SK-N-SH treated with all-trans-retinoic acid at 6 μM for 48 hours (cell line): ENCODE data around the gene COL26A1.

ENCODE experiments used
- ATAC-seq: fragments of 200-7000 bp; cut with Tn5 transposase; 3 replicates; pipeline ENCODE4 v1.9.1; 2020; ENCODE audit warnings: mild to moderate bottlenecking, moderate library complexity
- ARNTL ChIP-seq: fragments of 450-650 bp; formaldehyde crosslinking; IDR thresholded peaks from 2 replicates; pipeline ENCODE4 v1.5.0; 2020; ENCODE audit warnings: low read depth, mild to moderate bottlenecking, moderate library complexity, borderline replicate concordance
- BACH2 ChIP-seq: fragments of 250-450 bp; sonication (Bioruptor Pico); IDR thresholded peaks from 2 replicates; pipeline ENCODE4 v1.9.0; 2021; ENCODE audit warnings: mild to moderate bottlenecking, borderline replicate concordance
- CSDC2 ChIP-seq: fragments of 250-450 bp; sonication (Bioruptor Pico); IDR thresholded peaks from 2 replicates; pipeline ENCODE4 v1.5.0; 2020; ENCODE audit warnings: mild to moderate bottlenecking, moderate library complexity
- ESRRG ChIP-seq: fragments of 250-450 bp; sonication (Bioruptor Pico); IDR thresholded peaks from 2 replicates; pipeline ENCODE4 v1.6.1; 2021; ENCODE audit warnings: mild to moderate bottlenecking
- GLIS3 ChIP-seq: fragments of 250-450 bp; sonication (Bioruptor Pico); IDR thresholded peaks from 2 replicates; pipeline ENCODE4 v1.5.0; 2020; ENCODE audit warnings: mild to moderate bottlenecking, moderate library complexity
- ISL1 ChIP-seq: fragments of 250-450 bp; sonication (Bioruptor Pico); IDR thresholded peaks from 2 replicates; pipeline ENCODE4 v2.1.2; 2022; ENCODE audit warnings: mild to moderate bottlenecking, moderate library complexity
- OSR1 ChIP-seq: fragments of 250-450 bp; sonication (Bioruptor Pico); IDR thresholded peaks from 2 replicates; pipeline ENCODE4 v1.8.0; 2022; ENCODE audit warnings: moderate library complexity, mild to moderate bottlenecking, inconsistent platforms
- PPARA ChIP-seq: fragments of 250-450 bp; sonication (Bioruptor Pico); IDR thresholded peaks from 2 replicates; pipeline ENCODE4 v1.5.0; 2020; ENCODE audit warnings: mild to moderate bottlenecking, borderline replicate concordance
- RARB ChIP-seq: fragments of 250-450 bp; sonication (Bioruptor Pico); IDR thresholded peaks from 2 replicates; pipeline ENCODE4 v1.8.0; 2021; ENCODE audit warnings: mild to moderate bottlenecking, moderate library complexity
- SNAI2 ChIP-seq: fragments of 250-450 bp; sonication (Bioruptor Pico); IDR thresholded peaks from 2 replicates; pipeline ENCODE4 v1.5.0; 2020; ENCODE audit warnings: mild to moderate bottlenecking, moderate library complexity
- TCF4 ChIP-seq: fragments of 250-450 bp; sonication (Bioruptor Pico); IDR thresholded peaks from 2 replicates; pipeline ENCODE4 v1.8.0; 2021; ENCODE audit warnings: mild to moderate bottlenecking, moderate library complexity, borderline replicate concordance
- TOX ChIP-seq: fragments of 250-450 bp; sonication (Bioruptor Pico); IDR thresholded peaks from 2 replicates; pipeline ENCODE4 v1.8.0; 2021; ENCODE audit warnings: mild to moderate bottlenecking, moderate library complexity, borderline replicate concordance
- ZC3H10 ChIP-seq: fragments of 250-450 bp; sonication (Bioruptor Pico); IDR thresholded peaks from 2 replicates; pipeline ENCODE4 v1.5.1; 2021; ENCODE audit warnings: mild to moderate bottlenecking, moderate library complexity
- ZFP3 ChIP-seq: fragments of 250-450 bp; sonication (Bioruptor Pico); IDR thresholded peaks from 2 replicates; pipeline ENCODE4 v1.5.0; 2020; ENCODE audit warnings: mild to moderate bottlenecking, moderate library complexity
- ZNF565 ChIP-seq: fragments of 450-650 bp; formaldehyde crosslinking; conservative IDR thresholded peaks from 2 replicates; pipeline ENCODE4 v1.5.0; 2020; ENCODE audit warnings: low read depth, mild to moderate bottlenecking, moderate library complexity
- ZNF70 ChIP-seq: fragments of 450-650 bp; formaldehyde crosslinking; IDR thresholded peaks from 2 replicates; pipeline ENCODE4 v1.5.0; 2020; ENCODE audit warnings: mild to moderate bottlenecking, moderate library complexity
- ZNF8 ChIP-seq: fragments of 450-650 bp; formaldehyde crosslinking; IDR thresholded peaks from 2 replicates; pipeline ENCODE4 v1.5.0; 2020; ENCODE audit warnings: mild to moderate bottlenecking, moderate library complexity
- TF ChIP-seq, protein P1 (sequence below): fragments of 250-450 bp; sonication (Bioruptor Pico); IDR thresholded peaks from 2 replicates; pipeline ENCODE4 v1.5.1; 2021; ENCODE audit warnings: mild to moderate bottlenecking, moderate library complexity
- TF ChIP-seq, protein P2 (sequence below): fragments of 250-450 bp; sonication (Bioruptor Pico); IDR thresholded peaks from 2 replicates; pipeline ENCODE4 v1.8.0; 2020; ENCODE audit warnings: mild to moderate bottlenecking, moderate library complexity, borderline replicate concordance
- TF ChIP-seq, protein P3 (sequence below): fragments of 250-450 bp; sonication (Bioruptor Pico); IDR thresholded peaks from 2 replicates; pipeline ENCODE4 v1.8.0; 2021; ENCODE audit warnings: low read depth, mild to moderate bottlenecking, moderate library complexity, borderline replicate concordance
- TF ChIP-seq, protein P4 (sequence below): fragments of 250-450 bp; sonication (Bioruptor Pico); IDR thresholded peaks from 2 replicates; pipeline ENCODE4 v1.5.0; 2020; ENCODE audit warnings: mild to moderate bottlenecking, moderate library complexity
- TF ChIP-seq, protein P5 (sequence below): fragments of 250-450 bp; sonication (Bioruptor Pico); IDR thresholded peaks from 2 replicates; pipeline ENCODE4 v1.5.1; 2020; ENCODE audit warnings: low read depth, mild to moderate bottlenecking, moderate library complexity

COL26A1 gene

DNA sequence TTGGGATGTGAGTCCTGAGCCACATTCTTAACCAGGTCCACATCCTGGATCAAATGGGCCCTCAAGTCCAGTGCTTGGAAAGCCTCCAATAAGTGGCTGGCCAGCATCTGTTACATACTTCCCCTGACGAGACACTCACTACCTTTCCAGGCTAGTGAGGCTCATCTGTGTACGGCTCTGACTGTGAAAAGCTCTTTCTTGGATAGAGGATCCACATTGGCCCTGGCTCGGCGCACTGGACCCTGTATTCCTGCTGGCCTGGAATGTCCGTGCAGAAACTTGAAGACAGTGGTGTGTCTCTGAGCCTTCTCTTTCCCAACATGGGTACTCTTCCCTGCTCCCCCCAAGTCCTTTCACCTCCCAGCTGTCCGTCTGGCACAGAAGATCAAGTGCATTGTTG, 230.9 kb downstream of the COL26A1 start:
- TF ChIP-seq SNAI2 (CRISPR knock-in tag) (no peak), ZNF565 (CRISPR knock-in tag) (no peak), ISL1 (CRISPR knock-in tag) (no peak), ZNF8 (no peak), TCF4 (CRISPR knock-in tag) (no peak), CSDC2 (CRISPR knock-in tag) (no peak)
- no peak for ATAC-seq

DNA sequence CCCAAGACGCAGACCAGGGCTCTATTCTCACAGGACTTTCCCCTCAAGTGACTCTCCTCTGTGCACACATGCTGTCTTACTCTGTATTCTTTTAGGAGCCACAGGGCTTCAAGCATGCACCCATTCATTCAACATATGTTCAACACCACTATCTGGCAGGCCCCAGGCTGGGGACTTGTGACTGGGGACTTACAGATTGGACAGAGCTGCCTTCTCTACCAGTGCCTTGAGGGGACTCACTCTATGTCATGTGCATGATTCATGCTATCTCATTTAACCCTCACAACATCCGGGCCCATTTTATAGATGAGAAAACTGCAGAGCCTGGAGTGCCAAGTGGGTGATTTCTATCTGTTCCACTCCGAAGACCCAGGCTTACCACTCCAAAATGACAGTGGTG, 232.1 kb downstream of the COL26A1 start:
- TF ChIP-seq ZNF8 (no peak), ZFP3 (CRISPR knock-in tag) (no peak), RARB (no peak), ISL1 (CRISPR knock-in tag) (no peak), ZNF70 (no peak), TOX (CRISPR knock-in tag) (no peak), CSDC2 (CRISPR knock-in tag) (no peak), BACH2 (CRISPR knock-in tag) (no peak)
- TF ChIP-seq, protein P1, sequence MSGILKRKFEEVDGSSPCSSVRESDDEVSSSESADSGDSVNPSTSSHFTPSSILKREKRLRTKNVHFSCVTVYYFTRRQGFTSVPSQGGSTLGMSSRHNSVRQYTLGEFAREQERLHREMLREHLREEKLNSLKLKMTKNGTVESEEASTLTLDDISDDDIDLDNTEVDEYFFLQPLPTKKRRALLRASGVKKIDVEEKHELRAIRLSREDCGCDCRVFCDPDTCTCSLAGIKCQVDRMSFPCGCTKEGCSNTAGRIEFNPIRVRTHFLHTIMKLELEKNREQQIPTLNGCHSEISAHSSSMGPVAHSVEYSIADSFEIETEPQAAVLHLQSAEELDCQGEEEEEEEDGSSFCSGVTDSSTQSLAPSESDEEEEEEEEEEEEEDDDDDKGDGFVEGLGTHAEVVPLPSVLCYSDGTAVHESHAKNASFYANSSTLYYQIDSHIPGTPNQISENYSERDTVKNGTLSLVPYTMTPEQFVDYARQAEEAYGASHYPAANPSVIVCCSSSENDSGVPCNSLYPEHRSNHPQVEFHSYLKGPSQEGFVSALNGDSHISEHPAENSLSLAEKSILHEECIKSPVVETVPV, result no peak
- TF ChIP-seq, protein P2, sequence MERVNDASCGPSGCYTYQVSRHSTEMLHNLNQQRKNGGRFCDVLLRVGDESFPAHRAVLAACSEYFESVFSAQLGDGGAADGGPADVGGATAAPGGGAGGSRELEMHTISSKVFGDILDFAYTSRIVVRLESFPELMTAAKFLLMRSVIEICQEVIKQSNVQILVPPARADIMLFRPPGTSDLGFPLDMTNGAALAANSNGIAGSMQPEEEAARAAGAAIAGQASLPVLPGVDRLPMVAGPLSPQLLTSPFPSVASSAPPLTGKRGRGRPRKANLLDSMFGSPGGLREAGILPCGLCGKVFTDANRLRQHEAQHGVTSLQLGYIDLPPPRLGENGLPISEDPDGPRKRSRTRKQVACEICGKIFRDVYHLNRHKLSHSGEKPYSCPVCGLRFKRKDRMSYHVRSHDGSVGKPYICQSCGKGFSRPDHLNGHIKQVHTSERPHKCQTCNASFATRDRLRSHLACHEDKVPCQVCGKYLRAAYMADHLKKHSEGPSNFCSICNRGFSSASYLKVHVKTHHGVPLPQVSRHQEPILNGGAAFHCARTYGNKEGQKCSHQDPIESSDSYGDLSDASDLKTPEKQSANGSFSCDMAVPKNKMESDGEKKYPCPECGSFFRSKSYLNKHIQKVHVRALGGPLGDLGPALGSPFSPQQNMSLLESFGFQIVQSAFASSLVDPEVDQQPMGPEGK (CRISPR knock-in tag), result no peak
- TF ChIP-seq, protein P3, sequence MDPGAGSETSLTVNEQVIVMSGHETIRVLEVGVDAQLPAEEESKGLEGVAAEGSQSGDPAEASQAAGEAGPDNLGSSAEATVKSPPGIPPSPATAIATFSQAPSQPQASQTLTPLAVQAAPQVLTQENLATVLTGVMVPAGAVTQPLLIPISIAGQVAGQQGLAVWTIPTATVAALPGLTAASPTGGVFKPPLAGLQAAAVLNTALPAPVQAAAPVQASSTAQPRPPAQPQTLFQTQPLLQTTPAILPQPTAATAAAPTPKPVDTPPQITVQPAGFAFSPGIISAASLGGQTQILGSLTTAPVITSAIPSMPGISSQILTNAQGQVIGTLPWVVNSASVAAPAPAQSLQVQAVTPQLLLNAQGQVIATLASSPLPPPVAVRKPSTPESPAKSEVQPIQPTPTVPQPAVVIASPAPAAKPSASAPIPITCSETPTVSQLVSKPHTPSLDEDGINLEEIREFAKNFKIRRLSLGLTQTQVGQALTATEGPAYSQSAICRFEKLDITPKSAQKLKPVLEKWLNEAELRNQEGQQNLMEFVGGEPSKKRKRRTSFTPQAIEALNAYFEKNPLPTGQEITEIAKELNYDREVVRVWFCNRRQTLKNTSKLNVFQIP (CRISPR knock-in tag), result no peak
- no peak for ATAC-seq

DNA sequence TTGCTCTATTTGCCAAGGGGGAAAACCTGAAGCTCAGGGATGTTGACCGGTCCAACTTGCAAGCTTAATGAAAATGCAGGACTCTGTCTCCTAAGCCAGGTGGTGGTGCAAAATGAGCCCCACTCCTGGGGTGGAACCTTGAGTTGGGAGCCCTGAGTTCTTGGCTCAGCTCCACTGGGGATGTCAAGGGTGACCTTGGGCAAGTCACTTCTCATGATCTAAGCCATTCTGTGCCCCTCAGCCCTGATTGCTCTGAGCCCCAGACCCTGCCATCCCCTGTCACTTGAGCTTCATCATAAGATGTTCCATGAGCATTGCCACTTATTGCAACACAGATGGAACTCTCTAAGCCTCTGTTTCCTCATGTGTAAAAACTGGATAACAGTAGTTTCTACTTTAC, 232.6 kb downstream of the COL26A1 start:
- no peak for ATAC-seq
- TF ChIP-seq, protein P4, sequence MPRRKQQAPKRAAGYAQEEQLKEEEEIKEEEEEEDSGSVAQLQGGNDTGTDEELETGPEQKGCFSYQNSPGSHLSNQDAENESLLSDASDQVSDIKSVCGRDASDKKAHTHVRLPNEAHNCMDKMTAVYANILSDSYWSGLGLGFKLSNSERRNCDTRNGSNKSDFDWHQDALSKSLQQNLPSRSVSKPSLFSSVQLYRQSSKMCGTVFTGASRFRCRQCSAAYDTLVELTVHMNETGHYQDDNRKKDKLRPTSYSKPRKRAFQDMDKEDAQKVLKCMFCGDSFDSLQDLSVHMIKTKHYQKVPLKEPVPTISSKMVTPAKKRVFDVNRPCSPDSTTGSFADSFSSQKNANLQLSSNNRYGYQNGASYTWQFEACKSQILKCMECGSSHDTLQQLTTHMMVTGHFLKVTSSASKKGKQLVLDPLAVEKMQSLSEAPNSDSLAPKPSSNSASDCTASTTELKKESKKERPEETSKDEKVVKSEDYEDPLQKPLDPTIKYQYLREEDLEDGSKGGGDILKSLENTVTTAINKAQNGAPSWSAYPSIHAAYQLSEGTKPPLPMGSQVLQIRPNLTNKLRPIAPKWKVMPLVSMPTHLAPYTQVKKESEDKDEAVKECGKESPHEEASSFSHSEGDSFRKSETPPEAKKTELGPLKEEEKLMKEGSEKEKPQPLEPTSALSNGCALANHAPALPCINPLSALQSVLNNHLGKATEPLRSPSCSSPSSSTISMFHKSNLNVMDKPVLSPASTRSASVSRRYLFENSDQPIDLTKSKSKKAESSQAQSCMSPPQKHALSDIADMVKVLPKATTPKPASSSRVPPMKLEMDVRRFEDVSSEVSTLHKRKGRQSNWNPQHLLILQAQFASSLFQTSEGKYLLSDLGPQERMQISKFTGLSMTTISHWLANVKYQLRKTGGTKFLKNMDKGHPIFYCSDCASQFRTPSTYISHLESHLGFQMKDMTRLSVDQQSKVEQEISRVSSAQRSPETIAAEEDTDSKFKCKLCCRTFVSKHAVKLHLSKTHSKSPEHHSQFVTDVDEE (CRISPR knock-in tag), result no peak
- TF ChIP-seq ZNF8 (no peak), ISL1 (CRISPR knock-in tag) (no peak), GLIS3 (CRISPR knock-in tag) (no peak), ZC3H10 (no peak), BACH2 (CRISPR knock-in tag) (no peak), ESRRG (CRISPR knock-in tag) (no peak), PPARA (CRISPR knock-in tag) (no peak), SNAI2 (CRISPR knock-in tag) (no peak), ZFP3 (CRISPR knock-in tag) (no peak), TCF4 (CRISPR knock-in tag) (no peak), OSR1 (CRISPR knock-in tag) (no peak), ARNTL (CRISPR knock-in tag) (no peak), RARB (no peak)
- TF ChIP-seq, protein P1, result no peak
- TF ChIP-seq, protein P3 (CRISPR knock-in tag), result no peak
- TF ChIP-seq, protein P5, sequence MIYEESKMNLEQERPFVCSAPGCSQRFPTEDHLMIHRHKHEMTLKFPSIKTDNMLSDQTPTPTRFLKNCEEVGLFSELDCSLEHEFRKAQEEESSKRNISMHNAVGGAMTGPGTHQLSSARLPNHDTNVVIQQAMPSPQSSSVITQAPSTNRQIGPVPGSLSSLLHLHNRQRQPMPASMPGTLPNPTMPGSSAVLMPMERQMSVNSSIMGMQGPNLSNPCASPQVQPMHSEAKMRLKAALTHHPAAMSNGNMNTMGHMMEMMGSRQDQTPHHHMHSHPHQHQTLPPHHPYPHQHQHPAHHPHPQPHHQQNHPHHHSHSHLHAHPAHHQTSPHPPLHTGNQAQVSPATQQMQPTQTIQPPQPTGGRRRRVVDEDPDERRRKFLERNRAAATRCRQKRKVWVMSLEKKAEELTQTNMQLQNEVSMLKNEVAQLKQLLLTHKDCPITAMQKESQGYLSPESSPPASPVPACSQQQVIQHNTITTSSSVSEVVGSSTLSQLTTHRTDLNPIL (CRISPR knock-in tag), result no peak
- TF ChIP-seq, protein P2 (CRISPR knock-in tag), result no peak
- TF ChIP-seq, all 23 proteins: peak for 0
